GM12878 (cell line): ENCODE measurements around the gene AHNAK2.

ENCODE experiments used
- CHD1 ChIP-seq: IDR thresholded peaks from 2 replicates; pipeline ENCODE4 v1.6.1; 2012; ENCODE audit warnings: low read depth, low read length, improper control_type of control experiment
- DPF2 ChIP-seq: fragments of 450-650 bp; IDR thresholded peaks from 2 replicates; pipeline ENCODE4 v1.6.1; 2017; ENCODE audit warnings: mild to moderate bottlenecking
- RAD21 ChIP-seq: IDR thresholded peaks from 2 replicates; pipeline ENCODE4 v1.6.1; 2011; ENCODE audit warnings: mild to moderate bottlenecking, low read depth, low read length, moderate library complexity; ENCODE audit not compliant: insufficient read depth
- ZNF622 ChIP-seq: fragments of 450-650 bp; IDR thresholded peaks from 2 replicates; pipeline ENCODE4 v1.6.1; 2017; ENCODE audit warnings: mild to moderate bottlenecking, inconsistent platforms
- TF ChIP-seq, protein P1 (sequence below): IDR thresholded peaks from 2 replicates; pipeline ENCODE4 v1.6.1; 2012; ENCODE audit warnings: low read length, inconsistent platforms
- TF ChIP-seq, protein P2 (sequence below): IDR thresholded peaks from 2 replicates; pipeline ENCODE4 v1.6.1; 2012; ENCODE audit warnings: mild to moderate bottlenecking, low read depth, low read length

DNA sequence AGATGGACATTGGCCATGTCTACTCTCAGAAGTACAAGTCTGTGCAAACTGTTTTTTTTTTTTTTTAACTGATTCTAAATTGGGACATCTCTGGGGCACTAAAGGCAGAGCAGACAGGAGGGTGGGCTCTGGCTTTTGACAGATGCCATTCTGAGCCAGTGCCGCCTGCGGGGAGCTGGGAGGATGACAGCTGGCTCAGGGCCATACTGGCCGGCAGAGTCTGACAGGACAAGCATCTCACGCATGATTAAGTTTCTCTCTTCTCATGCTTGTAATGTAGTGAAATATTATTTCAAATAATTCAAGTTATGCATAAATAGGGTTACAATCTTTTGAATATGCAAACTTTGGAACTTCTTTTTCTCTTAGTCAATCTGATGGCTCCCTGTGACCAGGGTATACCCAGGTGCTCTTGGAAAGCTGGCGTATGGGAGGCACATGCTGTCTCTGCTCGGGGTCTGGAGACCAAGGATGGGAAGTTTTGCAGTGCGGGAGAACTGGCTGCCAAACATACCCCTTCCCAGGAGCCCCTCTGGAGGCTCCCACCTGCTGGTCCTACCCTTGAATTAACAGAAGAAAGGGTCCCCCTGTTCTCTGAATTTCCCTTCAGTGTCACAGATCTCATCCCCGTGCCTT lies 35.1 kb upstream of the AHNAK2 start:
- TF ChIP-seq RAD21, result no peak
- TF ChIP-seq ZNF622, result no peak
- TF ChIP-seq, protein P1, sequence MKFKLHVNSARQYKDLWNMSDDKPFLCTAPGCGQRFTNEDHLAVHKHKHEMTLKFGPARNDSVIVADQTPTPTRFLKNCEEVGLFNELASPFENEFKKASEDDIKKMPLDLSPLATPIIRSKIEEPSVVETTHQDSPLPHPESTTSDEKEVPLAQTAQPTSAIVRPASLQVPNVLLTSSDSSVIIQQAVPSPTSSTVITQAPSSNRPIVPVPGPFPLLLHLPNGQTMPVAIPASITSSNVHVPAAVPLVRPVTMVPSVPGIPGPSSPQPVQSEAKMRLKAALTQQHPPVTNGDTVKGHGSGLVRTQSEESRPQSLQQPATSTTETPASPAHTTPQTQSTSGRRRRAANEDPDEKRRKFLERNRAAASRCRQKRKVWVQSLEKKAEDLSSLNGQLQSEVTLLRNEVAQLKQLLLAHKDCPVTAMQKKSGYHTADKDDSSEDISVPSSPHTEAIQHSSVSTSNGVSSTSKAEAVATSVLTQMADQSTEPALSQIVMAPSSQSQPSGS, result no peak
- TF ChIP-seq, protein P2, sequence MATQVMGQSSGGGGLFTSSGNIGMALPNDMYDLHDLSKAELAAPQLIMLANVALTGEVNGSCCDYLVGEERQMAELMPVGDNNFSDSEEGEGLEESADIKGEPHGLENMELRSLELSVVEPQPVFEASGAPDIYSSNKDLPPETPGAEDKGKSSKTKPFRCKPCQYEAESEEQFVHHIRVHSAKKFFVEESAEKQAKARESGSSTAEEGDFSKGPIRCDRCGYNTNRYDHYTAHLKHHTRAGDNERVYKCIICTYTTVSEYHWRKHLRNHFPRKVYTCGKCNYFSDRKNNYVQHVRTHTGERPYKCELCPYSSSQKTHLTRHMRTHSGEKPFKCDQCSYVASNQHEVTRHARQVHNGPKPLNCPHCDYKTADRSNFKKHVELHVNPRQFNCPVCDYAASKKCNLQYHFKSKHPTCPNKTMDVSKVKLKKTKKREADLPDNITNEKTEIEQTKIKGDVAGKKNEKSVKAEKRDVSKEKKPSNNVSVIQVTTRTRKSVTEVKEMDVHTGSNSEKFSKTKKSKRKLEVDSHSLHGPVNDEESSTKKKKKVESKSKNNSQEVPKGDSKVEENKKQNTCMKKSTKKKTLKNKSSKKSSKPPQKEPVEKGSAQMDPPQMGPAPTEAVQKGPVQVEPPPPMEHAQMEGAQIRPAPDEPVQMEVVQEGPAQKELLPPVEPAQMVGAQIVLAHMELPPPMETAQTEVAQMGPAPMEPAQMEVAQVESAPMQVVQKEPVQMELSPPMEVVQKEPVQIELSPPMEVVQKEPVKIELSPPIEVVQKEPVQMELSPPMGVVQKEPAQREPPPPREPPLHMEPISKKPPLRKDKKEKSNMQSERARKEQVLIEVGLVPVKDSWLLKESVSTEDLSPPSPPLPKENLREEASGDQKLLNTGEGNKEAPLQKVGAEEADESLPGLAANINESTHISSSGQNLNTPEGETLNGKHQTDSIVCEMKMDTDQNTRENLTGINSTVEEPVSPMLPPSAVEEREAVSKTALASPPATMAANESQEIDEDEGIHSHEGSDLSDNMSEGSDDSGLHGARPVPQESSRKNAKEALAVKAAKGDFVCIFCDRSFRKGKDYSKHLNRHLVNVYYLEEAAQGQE, result no peak
- TF ChIP-seq DPF2, result no peak
- TF ChIP-seq CHD1, result no peak
